Measurements from ENCODE around the gene WIPF2.

The WIPF2 gene

GRCh38 chr17:40329839-40330794, 111.0 kb downstream of the WIPF2 start:
- DNase-seq, result no peak

- no peak for DNase-seq
Measured at GRCh38 chr17:40330850-40331470, 111.9 kb downstream of the WIPF2 start.

- DNase-seq, result no peak
Measured at GRCh38 chr17:40331743-40332641, 112.9 kb downstream of the WIPF2 start.
